Effector memory CD8-positive, alpha-beta T cell (primary cell): ENCODE measurements around the gene SLC12A5.

Experiments
- ATAC-seq: fragments of 150-1000 bp; cut with Tn5 transposase; replicated peaks from 2 replicates; pipeline ENCODE4 v1.10.0; 2021; ENCODE audit warnings: mild to moderate bottlenecking, moderate library complexity
- DNase-seq, 3 experiments: peaks; one replicate each; pipeline ENCODE4 v3.0.0; 2021
- H3K27ac Mint-ChIP-seq, 2 donors: one replicate each; pipeline ENCODE4 v1.8.0; 2022; ENCODE audit warnings: mild to moderate bottlenecking in 2 of 2, mixed read lengths in 2 of 2, moderate library complexity in 2 of 2
- H3K27me3 Mint-ChIP-seq, 2 donors: one replicate each; pipeline ENCODE4 v1.8.0; 2022; ENCODE audit warnings: mixed read lengths in 2 of 2
- H3K36me3 Mint-ChIP-seq: one replicate; pipeline ENCODE4 v1.8.0; 2022; ENCODE audit warnings: mild to moderate bottlenecking, moderate library complexity, mixed read lengths; ENCODE audit not compliant: insufficient read depth
- H3K4me1 Mint-ChIP-seq, 2 donors: one replicate each; pipeline ENCODE4 v1.8.0; 2022; ENCODE audit warnings: low read depth in 2 of 2, mixed read lengths in 2 of 2
- H3K4me3 Mint-ChIP-seq, 2 donors: one replicate each; pipeline ENCODE4 v1.8.0; 2022; ENCODE audit warnings: mild to moderate bottlenecking in 2 of 2, mixed read lengths in 2 of 2, moderate library complexity in 2 of 2
- H3K9me3 Mint-ChIP-seq, 2 donors: one replicate each; pipeline ENCODE4 v1.8.0; 2022; ENCODE audit warnings: mixed read lengths in 2 of 2

Gene SLC12A5

DNA sequence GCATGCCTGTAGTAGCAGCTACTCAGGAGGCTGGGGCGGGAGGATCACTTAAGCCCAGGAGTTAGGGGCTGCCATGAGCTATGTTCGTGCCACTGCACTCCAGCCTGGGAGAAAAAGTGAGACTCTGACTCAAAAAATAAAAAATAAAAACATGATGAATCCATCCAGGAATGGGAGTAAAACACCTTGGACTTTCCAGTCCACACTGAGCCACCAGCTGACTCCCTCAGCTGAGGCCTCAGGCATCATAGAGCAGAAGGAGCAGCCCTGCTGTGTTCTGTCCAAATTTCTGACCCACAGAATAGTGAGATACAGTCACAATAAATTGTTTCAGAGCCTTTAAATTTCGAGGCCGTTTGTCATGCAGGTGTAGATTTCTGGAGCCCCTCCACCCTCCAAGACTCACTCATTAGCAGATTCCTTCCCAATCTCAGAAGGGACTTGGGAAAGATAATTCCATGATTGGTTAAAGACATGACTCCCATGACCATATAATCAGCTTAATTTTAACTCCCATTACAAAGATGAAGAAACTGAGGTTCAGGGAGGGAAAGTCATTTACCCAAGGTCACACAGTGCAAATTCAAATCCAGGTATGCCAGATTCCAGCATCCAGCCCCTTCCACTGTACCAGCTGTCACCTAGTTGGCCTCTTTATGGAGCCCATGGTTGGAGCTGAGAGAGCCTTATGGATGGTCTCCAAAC lies 29.3 kb upstream of the SLC12A5 start:
- Mint-ChIP-seq H3K4me3 (no peak overlapping the region), H3K27ac (no peak overlapping the region), H3K27me3 (peaks cover 6 to 22% of the 10 kb centered on the region in 2 donors), H3K36me3 (no peaks in the 10 kb centered on the region), H3K4me1 (peaks cover 24 to 30% of the 10 kb centered on the region in 2 donors), H3K9me3 (no peaks in the 10 kb centered on the region)
- DNase-seq (no peak), ATAC-seq (no peak)

DNA sequence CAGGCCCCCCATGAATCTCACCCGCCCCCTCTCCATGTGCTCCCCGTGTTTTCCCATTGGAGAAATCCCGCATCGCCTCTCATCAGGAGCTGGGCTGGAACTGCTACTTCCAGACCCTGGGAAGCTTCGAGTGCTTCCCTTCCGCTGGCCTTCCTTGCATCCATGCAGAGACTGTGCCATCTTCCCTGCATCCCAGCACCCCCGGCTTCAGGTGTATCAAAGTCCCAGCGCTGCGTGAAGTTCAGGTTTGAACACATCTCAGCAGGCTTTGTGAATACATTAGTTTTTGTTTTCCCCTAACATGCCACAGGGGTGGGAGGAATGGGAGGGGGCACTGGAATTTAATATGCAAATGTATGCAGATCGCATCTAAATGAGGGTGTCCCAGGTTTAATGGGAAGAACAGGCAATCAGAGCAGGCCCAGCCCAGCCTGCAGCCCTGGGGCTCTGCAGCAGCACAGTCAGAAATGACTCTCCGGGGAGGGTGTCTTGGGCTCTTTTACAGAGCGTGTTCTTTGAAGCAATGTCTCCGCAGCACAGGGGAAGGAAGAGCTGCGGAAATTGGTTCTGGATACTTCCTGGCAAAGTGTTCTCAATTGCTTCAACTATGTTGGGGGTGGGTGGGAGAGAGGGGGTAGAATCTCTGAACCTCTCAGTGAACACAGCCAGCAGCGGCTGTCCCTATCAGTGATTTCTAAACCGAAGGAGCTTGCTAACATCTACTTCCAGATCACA lies 28.6 kb upstream of the SLC12A5 start:
- Mint-ChIP-seq H3K4me3 (no peak overlapping the region), H3K9me3 (no peaks in the 10 kb centered on the region), H3K4me1 (peaks cover 30 to 37% of the 10 kb centered on the region in 2 donors), H3K36me3 (no peaks in the 10 kb centered on the region), H3K27ac (no peak overlapping the region), H3K27me3 (peaks cover 6 to 22% of the 10 kb centered on the region in 2 donors)
- no peak for DNase-seq
- ATAC-seq, result no peak

- Mint-ChIP-seq H3K36me3 (no peaks in the 10 kb centered on the region), H3K9me3 (no peaks in the 10 kb centered on the region), H3K4me3 (no peak overlapping the region), H3K4me1 (peaks cover 36 to 44% of the 10 kb centered on the region in 2 donors), H3K27ac (no peak overlapping the region), H3K27me3 (peaks cover 6 to 22% of the 10 kb centered on the region in 2 donors)
- no peak for ATAC-seq
- no peak for DNase-seq
Observed at GRCh38 chr20:46001498-46001897, 27.5 kb upstream of the SLC12A5 start.

DNA sequence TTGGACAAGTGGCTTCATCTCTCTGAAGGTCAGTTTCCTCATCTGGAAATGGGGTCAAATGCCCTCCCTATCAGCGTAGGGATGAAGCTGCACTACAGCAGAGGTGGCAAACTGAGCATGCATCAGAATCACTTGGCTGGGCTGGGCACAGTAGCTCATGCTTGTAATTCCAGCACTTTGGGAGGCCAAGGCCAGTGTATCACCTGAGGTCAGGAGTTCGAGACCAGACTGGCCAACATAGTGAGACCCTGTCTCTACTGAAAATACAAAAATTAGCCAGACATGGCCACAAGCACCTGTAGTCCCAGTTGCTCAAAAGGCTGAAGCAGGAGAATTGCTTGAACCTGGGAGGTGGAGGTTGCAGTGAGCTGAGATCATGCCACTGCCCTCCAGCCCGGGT lies 27.0 kb upstream of the SLC12A5 start:
- peaks cover 6 to 18% of the 10 kb centered on the region in 2 donors for H3K27me3 Mint-ChIP-seq
- no peak for DNase-seq
- no peaks in the 10 kb centered on the region for H3K9me3 Mint-ChIP-seq
- H3K4me3 Mint-ChIP-seq, result no peak overlapping the region
- peaks cover 39 to 44% of the 10 kb centered on the region in 2 donors for H3K4me1 Mint-ChIP-seq
- H3K36me3 Mint-ChIP-seq, result no peaks in the 10 kb centered on the region
- no peak overlapping the region for H3K27ac Mint-ChIP-seq
- no peak for ATAC-seq

GRCh38 chr20:46004187-46004586 lies 24.8 kb upstream of the SLC12A5 start:
- Mint-ChIP-seq H3K4me3 (peak overlapping the region; percentile 79 to 85), H3K27ac (peak overlapping the region; percentile 78 to 88), H3K36me3 (peaks cover 3% of the 10 kb centered on the region), H3K27me3 (peaks cover 6 to 19% of the 10 kb centered on the region in 2 donors), H3K9me3 (no peaks in the 10 kb centered on the region), H3K4me1 (peaks cover 45 to 51% of the 10 kb centered on the region in 2 donors)
- ATAC-seq (no peak), DNase-seq (no peak)

DNA sequence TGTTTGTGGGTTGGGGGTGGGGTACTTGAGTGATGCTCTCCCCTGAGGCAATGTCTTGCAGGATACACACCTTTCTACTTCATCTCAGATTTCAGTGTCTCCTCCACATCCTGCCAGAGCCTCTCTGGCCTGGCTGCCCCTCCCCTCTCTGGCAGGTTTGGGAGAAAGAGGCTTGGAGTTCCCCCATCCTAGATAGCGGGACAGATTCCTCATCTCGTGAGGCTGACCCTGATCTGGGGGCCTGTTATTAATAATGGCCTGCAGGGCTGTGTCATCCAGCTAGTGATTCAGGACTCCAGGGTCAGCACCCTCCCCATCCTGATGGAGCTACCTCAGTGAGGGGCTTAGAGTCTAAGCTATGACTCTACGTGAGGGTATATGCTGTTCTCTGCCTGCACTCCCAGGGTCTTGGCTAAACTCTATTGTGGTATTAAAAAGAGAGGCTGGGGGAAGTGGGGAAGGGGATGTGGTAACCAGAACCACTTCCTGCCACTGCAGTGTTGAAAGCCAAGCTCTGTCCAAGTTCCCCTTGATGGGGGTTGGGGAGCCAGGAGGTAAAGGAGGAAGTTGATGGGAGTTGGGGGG lies 24.0 kb upstream of the SLC12A5 start:
- peaks cover 12 to 23% of the 10 kb centered on the region in 2 donors for H3K27me3 Mint-ChIP-seq
- DNase-seq, result peak; percentile 34 to 51 (median 45)
- ATAC-seq, result peak; percentile 77
- peak overlapping the region; percentile 79 to 85 for H3K4me3 Mint-ChIP-seq
- peak overlapping the region; percentile 78 to 88 for H3K27ac Mint-ChIP-seq
- peaks cover 50 to 56% of the 10 kb centered on the region in 2 donors for H3K4me1 Mint-ChIP-seq
- peaks cover 3% of the 10 kb centered on the region for H3K36me3 Mint-ChIP-seq
- H3K9me3 Mint-ChIP-seq, result no peaks in the 10 kb centered on the region

GRCh38 chr20:46006022-46006705 lies 22.9 kb upstream of the SLC12A5 start:
- peaks cover 24 to 35% of the 10 kb centered on the region in 2 donors for H3K27me3 Mint-ChIP-seq

DNA sequence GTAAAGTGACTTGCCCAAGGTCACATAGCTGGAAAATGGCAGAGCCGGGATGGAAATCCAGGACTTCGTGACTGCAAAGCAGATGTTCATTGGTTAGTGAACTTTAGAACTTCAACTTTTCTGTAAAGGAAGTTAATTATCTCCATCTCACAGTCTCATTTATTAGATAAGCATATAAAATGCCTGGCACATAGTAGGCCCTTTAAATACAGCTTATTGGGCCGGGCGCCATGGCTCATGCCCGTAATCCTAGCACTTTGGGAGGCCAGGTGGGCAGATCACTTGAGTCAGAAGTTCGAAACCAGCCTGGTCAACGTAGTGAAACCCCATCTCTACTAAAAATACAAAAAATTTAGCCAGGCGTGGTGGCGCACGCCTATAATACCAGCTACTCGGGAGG lies 22.1 kb upstream of the SLC12A5 start:
- DNase-seq, result no peak
- Mint-ChIP-seq H3K4me3 (no peak overlapping the region), H3K27ac (no peak overlapping the region), H3K9me3 (no peaks in the 10 kb centered on the region), H3K4me1 (peaks cover 63 to 69% of the 10 kb centered on the region in 2 donors), H3K36me3 (peaks cover 9% of the 10 kb centered on the region), H3K27me3 (peaks cover 32 to 43% of the 10 kb centered on the region in 2 donors)
- no peak for ATAC-seq

More at GRCh38 chr20:46006022-46006705, 22.9 kb upstream of the SLC12A5 start:
- DNase-seq (no peak), ATAC-seq (no peak)
- peak overlapping the region; percentile 55 to 85 for H3K4me3 Mint-ChIP-seq
- no peaks in the 10 kb centered on the region for H3K9me3 Mint-ChIP-seq
- H3K4me1 Mint-ChIP-seq, result peaks cover 55 to 61% of the 10 kb centered on the region in 2 donors
- peak overlapping the region; percentile 71 to 88 for H3K27ac Mint-ChIP-seq
- peaks cover 9% of the 10 kb centered on the region for H3K36me3 Mint-ChIP-seq

DNA sequence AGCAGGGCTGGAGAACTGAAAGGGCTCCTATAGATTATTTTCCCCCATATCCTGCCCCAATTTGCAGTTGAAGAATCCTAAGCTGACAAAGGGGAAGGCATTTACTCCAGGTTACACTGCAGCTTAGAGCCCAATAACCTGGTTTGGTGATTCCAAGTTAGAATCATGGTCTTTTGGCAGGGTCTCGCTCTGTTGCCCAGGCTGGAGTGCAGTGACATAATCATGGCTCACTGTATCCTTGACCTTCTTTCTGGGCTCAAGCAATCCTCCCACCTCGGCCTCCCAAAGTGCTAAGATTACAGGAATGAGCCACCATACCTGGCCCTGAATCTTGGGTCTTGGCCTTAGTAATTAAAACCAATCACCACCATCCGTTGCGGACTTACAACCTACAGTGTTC lies 21.3 kb upstream of the SLC12A5 start:
- DNase-seq (no peak), ATAC-seq (no peak)
- peaks cover 67 to 69% of the 10 kb centered on the region in 2 donors for H3K4me1 Mint-ChIP-seq
- H3K27ac Mint-ChIP-seq, result peak overlapping the region; percentile 10 to 79
- H3K36me3 Mint-ChIP-seq, result peaks cover 9% of the 10 kb centered on the region
- no peaks in the 10 kb centered on the region for H3K9me3 Mint-ChIP-seq
- H3K27me3 Mint-ChIP-seq, result peaks cover 39 to 50% of the 10 kb centered on the region in 2 donors
- no peak overlapping the region for H3K4me3 Mint-ChIP-seq

DNA sequence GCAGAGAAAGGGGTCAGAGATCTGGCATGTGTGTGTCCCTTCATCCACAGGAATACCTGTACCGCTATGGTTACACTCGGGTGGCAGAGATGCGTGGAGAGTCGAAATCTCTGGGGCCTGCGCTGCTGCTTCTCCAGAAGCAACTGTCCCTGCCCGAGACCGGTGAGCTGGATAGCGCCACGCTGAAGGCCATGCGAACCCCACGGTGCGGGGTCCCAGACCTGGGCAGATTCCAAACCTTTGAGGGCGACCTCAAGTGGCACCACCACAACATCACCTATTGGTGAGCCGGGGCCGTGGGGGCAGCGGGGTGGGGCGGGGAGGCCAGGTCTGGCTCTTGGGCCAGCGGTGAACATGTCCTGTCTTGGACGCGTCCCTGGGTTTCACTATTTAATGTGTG lies 19.2 kb upstream of the SLC12A5 start:
- Mint-ChIP-seq H3K27me3 (peaks cover 51 to 72% of the 10 kb centered on the region in 2 donors), H3K27ac (no peak overlapping the region), H3K4me3 (peak overlapping the region in 1 of 2 donors; percentile 14), H3K4me1 (peaks cover 64 to 71% of the 10 kb centered on the region in 2 donors), H3K36me3 (peaks cover 16% of the 10 kb centered on the region), H3K9me3 (no peaks in the 10 kb centered on the region)
- ATAC-seq (no peak), DNase-seq (no peak)

DNA sequence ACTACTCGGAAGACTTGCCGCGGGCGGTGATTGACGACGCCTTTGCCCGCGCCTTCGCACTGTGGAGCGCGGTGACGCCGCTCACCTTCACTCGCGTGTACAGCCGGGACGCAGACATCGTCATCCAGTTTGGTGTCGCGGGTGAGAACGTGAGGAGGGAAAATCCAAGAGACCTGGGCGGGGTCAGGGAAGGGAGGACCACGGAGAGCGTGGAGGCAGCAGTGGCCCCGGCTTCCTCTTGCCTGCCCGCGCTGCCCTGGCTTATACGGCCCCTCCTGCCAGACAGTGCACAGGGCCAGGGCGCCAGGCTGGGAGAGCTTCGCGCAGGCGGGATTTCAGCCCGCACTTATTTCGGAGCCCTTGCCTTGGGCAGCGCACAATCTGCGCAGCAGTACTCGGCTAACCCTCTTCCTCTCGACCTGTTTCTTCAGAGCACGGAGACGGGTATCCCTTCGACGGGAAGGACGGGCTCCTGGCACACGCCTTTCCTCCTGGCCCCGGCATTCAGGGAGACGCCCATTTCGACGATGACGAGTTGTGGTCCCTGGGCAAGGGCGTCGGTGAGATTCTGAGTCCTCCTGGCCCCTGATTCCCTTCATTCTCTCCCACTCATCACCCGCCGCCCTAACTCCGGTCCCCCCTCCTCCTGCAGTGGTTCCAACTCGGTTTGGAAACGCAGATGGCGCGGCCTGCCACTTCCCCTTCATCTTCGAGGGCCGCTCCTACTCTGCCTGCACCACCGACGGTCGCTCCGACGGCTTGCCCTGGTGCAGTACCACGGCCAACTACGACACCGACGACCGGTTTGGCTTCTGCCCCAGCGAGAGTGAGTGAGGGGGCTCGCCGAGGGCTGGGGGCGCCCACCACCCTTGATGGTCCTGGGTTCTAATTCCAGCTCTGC lies 18.3 kb upstream of the SLC12A5 start:
- H3K9me3 Mint-ChIP-seq, result no peaks in the 10 kb centered on the region
- H3K27me3 Mint-ChIP-seq, result peaks cover 56 to 81% of the 10 kb centered on the region in 2 donors
- DNase-seq (peak; percentile 56 to 61 (median 58)), ATAC-seq (peak; percentile 67)
- peak overlapping the region; percentile 64 to 82 for H3K4me3 Mint-ChIP-seq
- H3K36me3 Mint-ChIP-seq, result peaks cover 16% of the 10 kb centered on the region
- peak overlapping the region; percentile 49 to 93 for H3K27ac Mint-ChIP-seq
- H3K4me1 Mint-ChIP-seq, result peaks cover 54 to 66% of the 10 kb centered on the region in 2 donors
